Aorta (tissue), 5 donors: ENCODE results near the gene DNM1L. TPM values are rescaled to one million over a fixed set of nuclear protein-coding genes. Genes with fewer than 3 reads are reported as not detected.

Experiments
- ATAC-seq: fragments of 200-7000 bp; cut with Tn5 transposase; one replicate; pipeline ENCODE4 v1.9.1; 2022; ENCODE audit warnings: moderate library complexity; ENCODE audit not compliant: low FRiP score
- DNase-seq, 2 donors: peaks; one replicate each; pipeline ENCODE4 v3.0.0-alpha.2; 2020
- H3K27ac ChIP-seq, 2 donors: one replicate each; pipeline ENCODE4 v1.5.1; 2013; ENCODE audit warnings: low read length in 2 of 2, mild to moderate bottlenecking in 2 of 2, moderate library complexity in 2 of 2, control low read depth in 1 of 2, inconsistent platforms in 1 of 2, low read depth in 1 of 2
- H3K27me3 ChIP-seq, 2 donors: one replicate each; pipeline ENCODE4 v1.6.1; 2013; ENCODE audit warnings: control low read depth in 1 of 2, low read length in 1 of 2, mild to moderate bottlenecking in 1 of 2, moderate library complexity in 1 of 2; ENCODE audit not compliant: insufficient read depth in 2 of 2, control insufficient read depth in 1 of 2
- H3K36me3 ChIP-seq, 2 donors: one replicate each; pipeline ENCODE4 v1.6.1; 2013; ENCODE audit warnings: control low read depth in 1 of 2, low read length in 1 of 2, mild to moderate bottlenecking in 1 of 2; ENCODE audit not compliant: insufficient read depth in 2 of 2, control insufficient read depth in 1 of 2
- H3K4me1 ChIP-seq, 2 donors: one replicate each; pipeline ENCODE4 v1.6.1; 2013; ENCODE audit warnings: low read length in 2 of 2, control low read depth in 1 of 2, mild to moderate bottlenecking in 1 of 2, moderate library complexity in 1 of 2; ENCODE audit not compliant: insufficient read depth in 2 of 2, control insufficient read depth in 1 of 2
- H3K4me3 ChIP-seq, 2 donors: one replicate each; pipeline ENCODE4 v1.5.1; 2013; ENCODE audit warnings: low read length in 2 of 2, control low read depth in 1 of 2, mild to moderate bottlenecking in 1 of 2
- H3K9me3 ChIP-seq: one replicate; pipeline ENCODE4 v1.6.1; 2013; ENCODE audit warnings: mild to moderate bottlenecking, low read length; ENCODE audit not compliant: control insufficient read depth
- WGBS, 2 donors: extraction: QIAGEN DNeasy Blood & Tissue Kit; methylation state at CpG; one replicate each; pipeline ENCODE4 v1.1.7; 2013; 5-methylcytosine and 5-hydroxymethylcytosine counted together
- intact Hi-C, 2 donors: fragments of 100-400 bp; cut with DNase I; formaldehyde crosslinking; loops; one replicate each; pipeline versions ENCODE4 v1.14.2 to v1.15.0; 2022
- polyA plus RNA-seq, 2 donors: library from polyadenylated mRNA; stranded (reverse); fragments of 200-250 nt; gene quantifications; one replicate each; pipeline ENCODE4 v1.2.3, GENCODE V29; 2013
- total RNA-seq, 2 donors: library from RNA; stranded (reverse); fragmentation: NEBNext Ultra II Directional; extraction: Animal tissue kit (Norgen Biotek cat#: 25700); gene quantifications; one replicate each; pipeline ENCODE4 v1.2.1, GENCODE V29; 2021
- donor health status: healthy with polysubstance abuse.
- donor health status: Bipolar disorder and iron deficiency.
- donor health status: DM: no; HTN: no; CAD: no.
- donor health status: DM: no; HTN: no; CAD: no.
- donor health status: DM: yes; HTN: yes; CAD: no.

The DNM1L gene
- total and polyA plus RNA-seq, 4 donors = 20.4 to 92.5 (median 52.8) TPM

- Histone ChIP-seq H3K9me3 (no peaks in the 10 kb centered on the region), H3K4me1 (peaks cover 0 to 4% of the 10 kb centered on the region in 2 donors), H3K27ac (peak within 1 kb of the TSS; percentile 60 to 80), H3K27me3 (no peaks in the 10 kb centered on the region), H3K4me3 (peak within 1 kb of the TSS; percentile 77 to 79), H3K36me3 (no peaks in the 10 kb centered on the region)
- intact Hi-C loops = loop anchor here (5.0 kb wide), 1 partner anchor 1266 kb away; the partner anchor contains the start of gene ALG10 (in 2 of the 2)
- WGBS, 2 donors = 0% methylated on average over 39 of the region's 39 CpGs
- DNase-seq (peak; percentile 97), ATAC-seq (peak; percentile 99)
These were observed 76.8 kb downstream of the DNM1L start, which contains the start of gene YARS2 for GRCh38 chr12:32755654-32756475. TSS of gene YARS2 (minus strand) at chr12:32755897. CDS start at chr12:32755874, 23 bp downstream.

- no peaks in the 10 kb centered on the region for H3K27me3 ChIP-seq
- WGBS, 2 donors = 28 to 29% methylated on average over 8 of the region's 8 CpGs
- intact Hi-C loops = loop anchor here (5.0 kb wide), 1 partner anchor 1266 kb away; the partner anchor contains the start of gene ALG10 (in 2 of the 2)
- H3K9me3 ChIP-seq = no peaks in the 10 kb centered on the region
- peaks cover 0 to 4% of the 10 kb centered on the region in 2 donors for H3K4me1 ChIP-seq
- no peak overlapping the region for H3K27ac ChIP-seq
- H3K36me3 ChIP-seq = no peaks in the 10 kb centered on the region
- DNase-seq (no peak), ATAC-seq (no peak)
- H3K4me3 ChIP-seq = no peak overlapping the region
These were observed 77.5 kb downstream of the DNM1L start for GRCh38 chr12:32756476-32757066.

- 76 to 86% methylated on average over 3 of the region's 3 CpGs for WGBS, 2 donors
- ATAC-seq = no peak
- no peaks in the 10 kb centered on the region for H3K36me3 ChIP-seq
- H3K9me3 ChIP-seq = no peaks in the 10 kb centered on the region
- DNase-seq = no peak
- no peak overlapping the region for H3K4me3 ChIP-seq
- H3K4me1 ChIP-seq = peaks cover 0 to 4% of the 10 kb centered on the region in 2 donors
- no peaks in the 10 kb centered on the region for H3K27me3 ChIP-seq
- no peak overlapping the region for H3K27ac ChIP-seq
- intact Hi-C loops = loop anchor here (5.0 kb wide), 1 partner anchor 1265 kb away; the partner anchor contains the start of gene ALG10 (in 2 of the 2)
These were observed 78.1 kb downstream of the DNM1L start for GRCh38 chr12:32757157-32757556.

GRCh38 chr12:32761716-32762115 is 82.6 kb downstream of the DNM1L start:
- no peak for ATAC-seq
- Histone ChIP-seq H3K36me3 (no peaks in the 10 kb centered on the region), H3K4me1 (no peaks in the 10 kb centered on the region), H3K27me3 (no peaks in the 10 kb centered on the region), H3K9me3 (no peaks in the 10 kb centered on the region), H3K4me3 (no peak overlapping the region), H3K27ac (no peak overlapping the region)
- intact Hi-C loops = loop anchor here in 1 of 2 donors (5.0 kb wide), 1 partner anchor 1246 kb away; no protein-coding TSS in a partner anchor
- no peak for DNase-seq
- WGBS, 2 donors = 53 to 57% methylated on average over 1 of the region's 1 CpG

GRCh38 chr12:32765906-32766305 is 86.8 kb downstream of the DNM1L start:
- H3K27me3 ChIP-seq = no peaks in the 10 kb centered on the region
- no peaks in the 10 kb centered on the region for H3K4me1 ChIP-seq
- WGBS, 2 donors = 75 to 76% methylated on average over 4 of the region's 4 CpGs
- H3K27ac ChIP-seq = no peak overlapping the region
- no peaks in the 10 kb centered on the region for H3K36me3 ChIP-seq
- no peak for ATAC-seq
- no peaks in the 10 kb centered on the region for H3K9me3 ChIP-seq
- no peak for DNase-seq
- intact Hi-C loops = no loop called here
- H3K4me3 ChIP-seq = no peak overlapping the region

- H3K36me3 ChIP-seq = no peaks in the 10 kb centered on the region
- ATAC-seq (no peak), DNase-seq (no peak)
- no peak overlapping the region for H3K4me3 ChIP-seq
- 62 to 63% methylated on average over 4 of the region's 4 CpGs for WGBS, 2 donors
- H3K9me3 ChIP-seq = no peaks in the 10 kb centered on the region
- H3K27ac ChIP-seq = no peak overlapping the region
- no peaks in the 10 kb centered on the region for H3K27me3 ChIP-seq
- intact Hi-C loops = no loop called here
- no peaks in the 10 kb centered on the region for H3K4me1 ChIP-seq
These were observed 89.4 kb downstream of the DNM1L start for GRCh38 chr12:32768518-32768917.

- H3K27ac ChIP-seq = no peak overlapping the region
- H3K9me3 ChIP-seq = no peaks in the 10 kb centered on the region
- no peaks in the 10 kb centered on the region for H3K27me3 ChIP-seq
- 65 to 66% methylated on average over 1 of the region's 1 CpG for WGBS, 2 donors
- no peak overlapping the region for H3K4me3 ChIP-seq
- no peaks in the 10 kb centered on the region for H3K4me1 ChIP-seq
- ATAC-seq (no peak), DNase-seq (no peak)
- H3K36me3 ChIP-seq = no peaks in the 10 kb centered on the region
- intact Hi-C loops = no loop called here
These were observed 91.0 kb downstream of the DNM1L start for GRCh38 chr12:32770141-32770540.

- WGBS, 2 donors = 50 to 58% methylated on average over 6 of the region's 6 CpGs
- H3K27me3 ChIP-seq = no peaks in the 10 kb centered on the region
- ATAC-seq = no peak
- no peaks in the 10 kb centered on the region for H3K36me3 ChIP-seq
- no peak for DNase-seq
- H3K9me3 ChIP-seq = no peaks in the 10 kb centered on the region
- no peak overlapping the region for H3K27ac ChIP-seq
- H3K4me1 ChIP-seq = no peaks in the 10 kb centered on the region
- H3K4me3 ChIP-seq = no peak overlapping the region
- intact Hi-C loops = no loop called here
These were observed 94.6 kb downstream of the DNM1L start for GRCh38 chr12:32773691-32774090.
